Activated T-helper 9 cell treated with anti-CD3 and anti-CD28 coated beads, Interleukin-2, amount 50 U/mL, for 16 hours (primary cell): Measurements from ENCODE around the gene CLK3.
"Not testable (repeated sequence)": the region's sequence is repeated elsewhere in the genome, so short reads cannot be mapped to it uniquely, and the experiment has no call there.

ENCODE experiments used
- DNase-seq: peaks from one replicate; pipeline ENCODE4 v3.0.0-alpha.2; 2020; ENCODE audit warnings: low read depth

The CLK3 gene

GRCh38 chr15:74620636-74621545 lies 5.3 kb downstream of the CLK3 start:
- peak; percentile 50 for DNase-seq

- no peak for DNase-seq
These were observed 5.9 kb downstream of the CLK3 start for GRCh38 chr15:74621546-74621920.

- no peak for DNase-seq
These were observed 6.3 kb downstream of the CLK3 start for GRCh38 chr15:74621936-74622335.

- DNase-seq: no peak
These were observed 7.1 kb downstream of the CLK3 start for GRCh38 chr15:74622758-74623157.

GRCh38 chr15:74624020-74624602 lies 8.5 kb downstream of the CLK3 start:
- no peak for DNase-seq

- DNase-seq: no peak
These were observed 10.1 kb downstream of the CLK3 start for GRCh38 chr15:74625693-74626092.

GRCh38 chr15:74626336-74626735 lies 10.7 kb downstream of the CLK3 start:
- no peak for DNase-seq

GRCh38 chr15:74626752-74627692 lies 11.4 kb downstream of the CLK3 start:
- DNase-seq: no peak

- DNase-seq: no peak
These were observed 12.1 kb downstream of the CLK3 start for GRCh38 chr15:74627766-74628165.

- no peak for DNase-seq
These were observed 12.6 kb downstream of the CLK3 start for GRCh38 chr15:74628199-74628598.

- DNase-seq: no peak
These were observed 13.3 kb downstream of the CLK3 start for GRCh38 chr15:74628949-74629348.

- DNase-seq: not testable (repeated sequence)
These were observed 14.1 kb downstream of the CLK3 start for GRCh38 chr15:74629696-74630095.

- DNase-seq: no peak
These were observed 14.8 kb downstream of the CLK3 start for GRCh38 chr15:74630284-74631086.

- no peak for DNase-seq
These were observed 15.4 kb downstream of the CLK3 start for GRCh38 chr15:74631087-74631385.

- no peak for DNase-seq
These were observed 15.8 kb downstream of the CLK3 start for GRCh38 chr15:74631408-74631807.

GRCh38 chr15:74631935-74632560 lies 16.4 kb downstream of the CLK3 start:
- DNase-seq: peak; percentile 34

GRCh38 chr15:74632601-74633000 lies 17.0 kb downstream of the CLK3 start:
- DNase-seq: no peak

GRCh38 chr15:74633781-74634180 lies 18.1 kb downstream of the CLK3 start:
- no peak for DNase-seq

- DNase-seq: peak; percentile 51
These were observed 19.6 kb downstream of the CLK3 start for GRCh38 chr15:74635228-74635627.

- DNase-seq: no peak
These were observed 21.3 kb downstream of the CLK3 start for GRCh38 chr15:74636984-74637383.

- DNase-seq: no peak
These were observed 25.5 kb downstream of the CLK3 start for GRCh38 chr15:74641151-74641550.
